Measurements from ENCODE around the gene STARD5.

DNA sequence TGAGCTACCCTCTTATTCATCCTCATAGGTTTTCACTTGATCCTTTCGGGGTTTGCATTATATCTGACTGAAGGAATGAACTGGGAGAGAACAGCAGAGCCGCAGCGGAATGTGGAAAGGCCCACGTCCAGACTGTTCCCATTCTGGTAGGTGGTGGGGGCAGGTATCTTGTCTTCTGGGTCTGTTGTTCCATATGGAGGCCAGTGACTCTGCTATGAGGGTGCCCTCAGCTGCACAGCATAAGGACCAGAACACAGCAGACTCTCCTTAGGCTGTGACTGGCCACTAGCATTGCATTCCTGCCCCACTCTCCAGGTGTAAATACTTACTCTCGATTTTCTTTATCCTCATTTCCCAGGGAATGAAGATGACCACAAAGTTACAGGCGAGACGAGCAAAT is 38.0 kb upstream of the STARD5 start:
- TF ChIP-seq, protein P1, sequence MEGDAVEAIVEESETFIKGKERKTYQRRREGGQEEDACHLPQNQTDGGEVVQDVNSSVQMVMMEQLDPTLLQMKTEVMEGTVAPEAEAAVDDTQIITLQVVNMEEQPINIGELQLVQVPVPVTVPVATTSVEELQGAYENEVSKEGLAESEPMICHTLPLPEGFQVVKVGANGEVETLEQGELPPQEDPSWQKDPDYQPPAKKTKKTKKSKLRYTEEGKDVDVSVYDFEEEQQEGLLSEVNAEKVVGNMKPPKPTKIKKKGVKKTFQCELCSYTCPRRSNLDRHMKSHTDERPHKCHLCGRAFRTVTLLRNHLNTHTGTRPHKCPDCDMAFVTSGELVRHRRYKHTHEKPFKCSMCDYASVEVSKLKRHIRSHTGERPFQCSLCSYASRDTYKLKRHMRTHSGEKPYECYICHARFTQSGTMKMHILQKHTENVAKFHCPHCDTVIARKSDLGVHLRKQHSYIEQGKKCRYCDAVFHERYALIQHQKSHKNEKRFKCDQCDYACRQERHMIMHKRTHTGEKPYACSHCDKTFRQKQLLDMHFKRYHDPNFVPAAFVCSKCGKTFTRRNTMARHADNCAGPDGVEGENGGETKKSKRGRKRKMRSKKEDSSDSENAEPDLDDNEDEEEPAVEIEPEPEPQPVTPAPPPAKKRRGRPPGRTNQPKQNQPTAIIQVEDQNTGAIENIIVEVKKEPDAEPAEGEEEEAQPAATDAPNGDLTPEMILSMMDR (IDR thresholded peaks at IDR 0.05; ENCODE audit: insufficient read depth, low read length): no peak
- TF ChIP-seq REST (IDR thresholded peaks at IDR 0.05; ENCODE audit: insufficient replicate concordance, low read depth): no peak

Measured in HL-60 (cell line).